Activated gamma-delta T cell (primary cell): ENCODE measurements around the gene RPEL1.
"Not testable (repeated sequence)": the region's sequence is repeated elsewhere in the genome, so short reads cannot be mapped to it uniquely, and the experiment has no call there.

ENCODE experiments used
- DNase-seq: peaks from one replicate; lab custom pipeline; 2025; lab: John Stamatoyannopoulos, UW
- total RNA-seq, 2 donors: gene quantifications; one replicate each; lab custom pipeline; 2026; lab: John Stamatoyannopoulos, UW

Gene RPEL1
- total RNA-seq = 0 to 0.09 reads per million in 2 donors

DNA sequence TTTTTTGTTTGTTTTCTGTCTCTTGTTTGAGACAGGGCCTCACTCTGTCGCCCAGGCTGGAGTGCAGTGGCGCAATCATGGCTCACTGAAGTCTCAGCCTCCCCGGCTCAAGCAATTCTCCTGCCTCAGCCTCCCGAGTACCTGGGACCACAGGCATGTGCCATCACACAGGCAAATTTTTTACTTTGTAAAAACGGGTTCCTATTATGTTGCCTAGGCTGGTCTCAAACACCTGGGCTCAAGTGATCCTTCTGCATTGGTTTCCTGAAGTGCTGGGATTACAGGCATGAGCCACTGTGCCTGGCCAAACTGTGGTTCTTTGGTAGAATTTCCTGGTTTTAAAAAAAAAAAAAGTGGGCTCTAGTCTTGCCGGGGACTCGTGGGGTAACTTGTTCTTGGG, at the start of gene RPEL1:
TSS of gene RPEL1 (plus strand) at position 301 of the 400 bp plus-strand sequence. CDS start 110 bp downstream, outside the sequence.
- not testable (repeated sequence) for DNase-seq

- no peak for DNase-seq
Measured at GRCh38 chr10:103196516-103196915, 49.2 kb upstream of the RPEL1 start.

DNA sequence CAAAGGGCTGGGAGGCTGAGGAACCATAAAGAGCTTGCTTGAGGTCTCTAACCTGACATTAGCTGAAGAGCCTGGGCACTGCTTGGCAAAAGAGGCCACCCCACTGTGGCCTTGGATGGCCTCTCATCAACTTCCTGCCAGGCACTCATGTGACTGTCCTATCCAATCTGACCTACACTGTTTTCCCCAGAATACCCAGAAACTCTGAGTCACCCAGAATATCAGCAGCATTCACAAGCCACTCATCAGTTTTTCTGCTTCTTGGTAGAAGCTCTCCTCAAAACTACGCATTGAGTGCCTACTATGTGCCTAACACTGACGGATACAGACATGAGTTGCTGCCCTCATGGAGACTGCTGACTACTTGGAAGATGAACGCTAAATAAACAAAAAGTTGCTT, 48.5 kb upstream of the RPEL1 start:
- no peak for DNase-seq

GRCh38 chr10:103197903-103198302, 47.8 kb upstream of the RPEL1 start:
- DNase-seq = no peak

DNA sequence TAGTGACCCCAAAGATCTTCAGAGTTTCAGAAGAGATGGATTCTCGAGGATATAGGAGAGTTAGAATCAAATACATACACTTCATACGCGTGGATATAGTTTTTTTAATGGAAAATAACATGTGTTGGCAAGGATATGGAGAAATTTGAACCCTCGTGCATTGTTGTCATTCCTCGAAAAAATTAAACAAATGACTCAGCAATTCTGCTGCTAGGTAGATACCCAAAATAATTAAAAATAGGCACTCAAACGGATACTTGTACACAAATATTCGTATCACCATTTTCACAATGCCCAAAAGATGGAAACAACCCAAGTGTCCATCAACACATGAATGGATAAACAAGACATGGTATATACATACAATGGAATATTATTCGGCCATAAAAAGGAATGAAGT, 47.0 kb upstream of the RPEL1 start:
- DNase-seq = no peak

GRCh38 chr10:103199488-103199887, 46.2 kb upstream of the RPEL1 start:
- no peak for DNase-seq

GRCh38 chr10:103202319-103202718, 43.4 kb upstream of the RPEL1 start:
- DNase-seq = no peak

DNA sequence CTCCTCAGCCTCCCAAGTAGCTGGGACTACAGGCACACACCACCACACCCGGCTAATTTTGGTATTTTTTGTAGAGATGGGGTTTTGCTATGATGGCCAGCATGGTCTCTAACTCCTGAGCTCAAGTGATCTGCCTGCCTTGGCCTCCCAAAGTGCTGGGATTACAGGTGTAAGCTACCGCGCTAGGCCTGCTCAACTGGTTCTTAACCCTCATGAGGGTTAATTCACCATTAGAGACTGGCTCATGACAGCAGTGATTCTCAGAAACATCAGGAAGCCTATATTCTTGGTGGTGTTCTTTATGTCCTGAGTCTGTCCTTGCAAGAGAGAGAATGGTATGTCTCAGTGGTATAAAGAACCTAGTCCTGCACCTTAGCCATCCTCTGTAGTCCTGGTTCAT, 42.2 kb upstream of the RPEL1 start:
- no peak for DNase-seq

DNA sequence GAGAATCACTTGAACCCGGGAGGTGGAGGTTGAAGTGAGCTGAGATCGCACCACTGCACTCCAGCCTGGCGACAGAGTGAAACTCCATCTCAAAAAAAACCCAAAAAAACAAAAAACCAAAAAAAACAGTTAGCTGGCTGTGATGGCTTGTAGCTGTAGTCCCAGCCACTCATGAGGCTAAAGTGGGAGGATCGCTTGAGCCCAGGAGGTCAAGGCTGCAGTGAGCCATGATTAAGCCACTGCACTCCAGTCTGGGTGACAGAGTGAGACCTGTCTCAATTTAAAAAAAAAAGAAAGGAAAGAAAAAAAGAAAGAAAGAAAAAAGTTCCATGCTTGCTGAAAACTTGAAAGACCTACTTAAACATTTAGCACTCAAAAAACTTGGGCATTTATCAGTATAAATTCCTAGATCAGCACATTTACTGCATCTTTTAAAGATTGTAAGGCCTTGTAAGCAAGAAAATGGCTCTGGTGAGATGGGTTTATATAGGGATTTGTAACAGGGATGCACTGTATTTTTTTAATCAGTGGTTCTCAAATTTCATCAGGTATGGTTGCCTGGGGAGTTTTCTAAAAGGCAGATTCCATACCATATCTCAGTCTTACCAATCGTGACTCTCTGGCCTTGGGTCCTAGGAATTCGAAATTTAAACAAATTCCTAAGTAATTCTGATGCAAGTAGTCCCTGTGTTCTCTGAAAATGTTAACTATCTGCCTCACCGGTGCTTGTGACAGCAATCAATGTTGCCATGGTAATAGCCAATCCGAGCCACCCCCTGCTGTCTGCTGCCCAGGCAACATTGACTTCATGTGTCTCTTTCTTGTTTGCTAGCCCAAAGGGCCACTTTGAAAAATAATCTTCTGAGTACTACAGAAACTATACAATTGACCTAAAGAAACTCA, 41.1 kb upstream of the RPEL1 start:
- no peak for DNase-seq

DNA sequence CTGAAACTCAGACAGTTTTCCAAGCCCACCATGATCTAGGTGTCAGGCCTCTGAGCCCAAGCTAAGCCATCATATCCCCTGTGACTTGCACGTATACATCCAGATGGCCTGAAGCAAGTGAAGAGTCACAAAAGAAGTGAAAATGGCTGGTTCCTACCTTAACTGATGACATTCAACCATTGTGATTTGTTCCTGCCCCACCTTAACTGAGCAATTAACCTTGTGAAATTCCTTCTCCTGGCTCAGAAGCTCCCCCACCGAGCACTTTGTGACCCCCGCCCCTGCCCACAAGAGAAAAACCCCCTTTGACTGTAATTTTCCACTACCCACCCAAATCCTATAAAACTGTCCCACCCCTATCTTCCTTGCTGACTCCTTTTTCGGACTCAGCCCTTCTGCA, 40.3 kb upstream of the RPEL1 start:
- DNase-seq = not testable (repeated sequence)

GRCh38 chr10:103206715-103207114, 39.0 kb upstream of the RPEL1 start:
- not testable (repeated sequence) for DNase-seq

- DNase-seq = no peak
Measured at GRCh38 chr10:103207141-103207540, 38.5 kb upstream of the RPEL1 start.

DNA sequence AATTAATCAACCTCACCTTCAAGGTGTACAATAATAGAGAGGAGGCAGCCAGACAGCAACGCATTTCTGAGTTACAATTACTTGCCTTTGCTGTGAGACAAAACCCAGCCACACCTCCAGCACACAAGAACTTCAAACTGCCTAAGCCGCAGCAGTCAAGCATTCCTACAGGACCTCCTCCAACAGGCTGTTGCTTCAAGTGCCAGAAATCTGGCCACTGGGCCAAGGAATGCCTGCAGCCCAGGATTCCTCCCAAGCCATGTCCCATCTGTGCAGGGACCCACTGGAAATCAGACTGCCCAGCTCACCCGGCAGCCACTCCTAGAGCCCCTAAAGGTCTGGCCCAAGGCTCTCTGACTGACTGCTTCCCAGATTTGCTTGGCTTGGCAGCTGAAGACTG, 38.0 kb upstream of the RPEL1 start:
- DNase-seq = not testable (repeated sequence)

DNA sequence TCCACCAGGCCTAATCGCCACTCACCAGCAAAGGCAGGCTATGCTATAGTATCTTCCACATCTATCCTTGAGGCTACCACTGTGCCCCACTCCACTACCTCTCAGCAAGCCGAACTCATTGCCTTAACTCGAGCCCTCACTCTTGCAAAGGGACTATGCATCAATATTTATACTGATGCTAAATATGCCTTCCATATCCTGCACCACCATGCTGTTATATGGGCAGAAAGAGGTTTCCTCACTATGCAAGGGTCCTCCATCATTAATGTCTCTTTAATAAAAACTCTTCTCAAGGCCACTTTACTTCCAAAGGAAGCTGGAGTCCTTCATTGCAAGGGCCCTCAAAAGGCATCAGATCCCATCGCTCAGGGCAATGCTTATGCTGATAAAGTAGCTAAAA, 35.4 kb upstream of the RPEL1 start:
- DNase-seq = not testable (repeated sequence)

GRCh38 chr10:103215601-103216000, 30.1 kb upstream of the RPEL1 start:
- no peak for DNase-seq

GRCh38 chr10:103216362-103216761, 29.3 kb upstream of the RPEL1 start:
- not testable (repeated sequence) for DNase-seq

- DNase-seq = no peak
Measured at GRCh38 chr10:103224133-103224532, 21.6 kb upstream of the RPEL1 start.

DNA sequence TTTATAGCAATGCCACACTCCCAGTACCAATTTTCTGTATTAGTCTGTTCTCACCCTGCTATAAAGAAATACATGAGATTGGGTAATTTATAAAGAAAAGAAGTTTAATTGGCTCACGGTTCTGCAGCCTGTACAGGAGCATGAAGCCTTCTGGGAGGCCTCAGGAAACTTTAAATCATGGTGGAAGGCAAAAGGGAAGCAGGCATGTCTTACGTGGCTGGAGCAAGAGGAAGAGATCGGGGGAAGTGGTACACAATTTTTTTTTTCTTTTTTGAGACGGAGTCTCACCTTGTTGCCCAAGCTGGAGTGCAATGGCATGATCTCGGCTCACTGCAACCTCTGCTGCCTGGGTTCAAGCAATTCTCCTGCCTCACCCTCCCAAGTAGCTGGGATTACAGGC, 21.0 kb upstream of the RPEL1 start:
- DNase-seq = not testable (repeated sequence)

GRCh38 chr10:103225939-103226338, 19.7 kb upstream of the RPEL1 start:
- DNase-seq = no peak

DNA sequence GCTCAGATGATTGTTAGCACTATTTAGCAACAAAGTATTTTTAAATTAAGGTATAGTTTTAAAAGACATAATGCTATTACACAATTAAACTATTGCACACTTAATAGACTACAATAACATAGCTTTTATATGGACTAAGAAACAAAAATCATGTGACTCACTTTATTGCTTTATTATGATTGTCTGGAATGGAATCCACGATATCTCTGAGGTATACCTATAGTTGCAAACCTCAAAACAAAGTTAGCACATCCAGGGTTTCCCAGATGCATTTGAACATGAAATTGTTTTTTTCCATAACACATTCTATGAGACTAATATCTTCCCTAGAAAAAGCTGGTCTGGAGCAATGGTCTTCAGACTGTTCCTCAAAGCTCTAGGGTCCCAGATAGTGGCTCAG, 18.3 kb upstream of the RPEL1 start:
- no peak for DNase-seq

- DNase-seq = no peak
Measured at GRCh38 chr10:103231047-103231551, 14.6 kb upstream of the RPEL1 start.

GRCh38 chr10:103232131-103232673, 13.5 kb upstream of the RPEL1 start:
- no peak for DNase-seq
